GM18505 (cell line): ENCODE measurements around the gene MAD2L1.
"Not testable (repeated sequence)": the region's sequence is repeated elsewhere in the genome, so short reads cannot be mapped to it uniquely, and the experiment has no call there.

Experiments
- ATAC-seq: cut with Tn5 transposase; IDR thresholded peaks from one replicate; pipeline ENCODE4 v1.9.1; 2021; ENCODE audit not compliant: unreplicated experiment
- POLR2A ChIP-seq: IDR thresholded peaks from 4 replicates; pipeline ENCODE4 v1.6.1; 2011; ENCODE audit warnings: borderline replicate concordance; ENCODE audit not compliant: insufficient read depth, insufficient read length; ENCODE audit errors: extremely low read depth

Gene MAD2L1

DNA sequence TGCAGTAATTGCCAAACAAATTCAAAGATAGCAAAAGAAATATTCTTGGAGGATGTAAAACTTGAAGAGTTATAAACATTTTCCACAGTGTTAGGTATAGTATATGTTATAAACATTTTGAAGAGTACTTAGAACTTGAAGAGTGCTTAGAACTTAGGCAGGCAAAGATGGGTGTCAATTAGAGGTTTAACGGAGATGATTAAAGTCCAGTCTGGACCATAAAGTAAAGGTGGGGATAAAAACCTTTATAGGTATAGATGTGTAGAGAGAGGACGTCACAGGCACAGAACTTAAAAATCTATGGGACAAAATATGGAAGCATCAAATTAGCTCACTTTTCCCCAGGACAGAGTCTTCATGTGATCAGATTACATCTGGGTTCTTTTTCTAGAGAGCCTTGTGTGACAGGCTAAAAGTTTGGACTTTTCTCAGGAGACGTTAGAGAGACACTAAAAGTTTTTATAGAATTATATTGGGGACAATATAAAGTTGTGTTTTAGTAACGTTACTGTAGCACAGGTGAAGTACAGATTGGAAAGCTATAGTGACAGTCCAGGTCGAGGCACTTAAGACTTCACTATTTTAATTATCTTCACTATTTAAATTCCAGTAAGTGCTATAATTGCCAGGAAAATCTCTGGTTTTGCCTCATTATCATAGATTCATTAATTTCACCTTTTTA lies 13.3 kb upstream of the MAD2L1 start:
- TF ChIP-seq POLR2A: no peak
- ATAC-seq: no peak

DNA sequence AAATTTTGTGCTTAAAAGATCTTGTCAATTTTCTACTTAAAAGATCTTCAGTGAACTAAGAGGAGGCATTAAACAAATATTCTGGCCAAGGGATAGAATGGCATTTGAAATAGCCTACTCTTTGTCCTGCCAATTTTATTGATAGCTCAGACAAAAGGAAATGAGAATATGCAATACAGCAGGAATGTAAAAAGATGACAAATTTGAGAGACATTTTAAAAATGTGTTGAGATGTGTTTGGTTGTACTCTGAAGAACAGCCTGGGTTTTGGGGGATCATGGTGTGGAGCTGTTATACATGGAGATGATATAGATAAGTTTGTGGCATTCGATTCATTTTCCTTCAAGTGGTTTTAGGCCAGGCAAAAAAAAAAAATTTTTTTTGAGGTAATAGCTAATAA lies 11.6 kb upstream of the MAD2L1 start:
- no peak for TF ChIP-seq POLR2A
- no peak for ATAC-seq

DNA sequence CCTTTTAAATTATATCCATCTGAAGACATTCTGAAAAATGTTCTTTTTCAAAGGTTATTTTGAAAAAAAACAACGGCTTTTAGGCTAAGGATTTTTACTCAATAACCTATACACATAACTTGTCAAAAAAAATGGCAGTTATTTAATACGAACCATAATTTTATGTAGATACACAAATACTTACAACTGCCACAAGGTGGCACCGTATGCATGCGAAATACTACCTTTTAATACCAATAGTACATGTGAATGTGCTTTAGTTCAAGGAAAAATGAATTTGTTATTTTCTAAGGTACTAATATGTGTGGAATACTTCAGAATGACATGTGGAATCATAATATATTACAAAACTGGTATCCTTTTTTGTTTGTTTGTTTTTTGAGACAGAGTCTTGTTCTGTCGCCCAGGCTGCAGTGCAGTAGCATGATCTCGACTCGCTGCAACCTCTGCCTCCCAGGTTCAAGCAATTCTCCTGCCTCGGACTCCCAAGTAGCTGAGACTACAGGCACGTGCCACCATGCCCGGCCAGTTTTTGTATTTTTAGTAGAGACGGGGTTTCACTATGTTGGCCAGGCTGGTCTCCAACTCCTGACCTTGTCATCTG lies 4.6 kb upstream of the MAD2L1 start:
- no peak for ATAC-seq
- no peak for TF ChIP-seq POLR2A

DNA sequence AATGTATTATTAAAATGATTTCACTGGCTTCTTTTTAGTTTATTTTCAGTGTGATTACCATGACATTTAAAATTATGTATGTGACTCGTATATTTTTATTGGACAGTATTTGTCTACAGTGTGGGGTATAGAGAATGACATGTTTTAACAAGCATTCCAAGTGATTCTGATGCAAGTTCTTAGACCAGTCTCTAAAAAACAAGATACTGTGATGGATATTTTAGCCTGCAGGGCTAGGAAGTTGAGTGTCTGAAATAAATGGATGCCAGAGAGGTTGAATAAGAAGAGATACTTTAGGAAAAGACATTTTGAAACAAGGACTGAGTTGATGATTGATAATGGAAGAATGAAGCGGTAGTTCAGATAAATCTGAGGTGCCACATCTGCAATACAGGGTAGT lies 3.5 kb upstream of the MAD2L1 start:
- no peak for ATAC-seq

DNA sequence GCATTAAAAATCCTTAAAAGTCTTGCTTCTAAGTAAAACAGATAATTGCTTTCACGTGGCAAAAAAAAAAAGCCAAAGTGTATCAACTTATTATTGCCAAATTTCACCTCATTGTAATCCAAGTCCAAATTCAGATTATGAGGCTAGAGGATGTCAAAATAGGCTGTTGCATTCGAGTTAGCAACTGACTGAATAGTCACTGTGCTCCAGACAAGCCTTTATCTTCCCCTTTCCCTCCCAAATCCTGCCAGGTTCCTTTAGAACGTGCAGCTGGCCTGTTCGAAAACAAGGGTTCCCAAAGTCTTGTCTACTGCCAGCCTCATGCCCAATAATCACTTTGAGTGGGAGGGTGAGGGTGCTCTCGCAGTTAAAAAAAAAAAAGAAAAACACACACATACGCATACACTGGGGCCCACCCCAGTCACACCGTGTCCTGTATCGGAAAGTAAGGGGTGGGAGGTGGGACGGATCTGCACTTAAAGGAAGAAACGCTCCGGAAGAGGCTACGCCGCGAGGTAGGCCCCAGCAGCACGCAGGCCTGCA lies 603 bp downstream of the MAD2L1 start:
- no peak for ATAC-seq
- no peak for TF ChIP-seq POLR2A

More for the DNA sequence above, 3.5 kb upstream of the MAD2L1 start:
- TF ChIP-seq POLR2A: no peak

DNA sequence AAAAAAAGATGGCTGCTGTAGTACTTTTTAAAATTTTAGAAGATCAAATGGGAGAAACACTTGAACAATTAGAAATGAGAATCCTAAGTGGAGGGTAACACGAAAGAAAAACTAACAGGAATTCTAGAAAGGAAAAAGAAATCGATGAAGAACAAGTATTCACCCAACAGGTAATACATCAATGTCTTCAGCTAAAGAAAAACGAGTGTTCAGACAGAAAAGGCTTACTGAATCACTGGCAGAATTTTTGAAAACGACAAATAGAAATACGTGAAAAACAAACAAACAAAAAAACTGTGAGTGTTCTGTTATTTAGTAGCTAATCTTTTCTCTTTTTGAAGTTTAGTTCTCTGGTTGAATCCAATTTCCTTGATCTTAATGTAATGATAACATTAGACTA lies 1.8 kb downstream of the MAD2L1 start:
- ATAC-seq: no peak
- TF ChIP-seq POLR2A: no peak

DNA sequence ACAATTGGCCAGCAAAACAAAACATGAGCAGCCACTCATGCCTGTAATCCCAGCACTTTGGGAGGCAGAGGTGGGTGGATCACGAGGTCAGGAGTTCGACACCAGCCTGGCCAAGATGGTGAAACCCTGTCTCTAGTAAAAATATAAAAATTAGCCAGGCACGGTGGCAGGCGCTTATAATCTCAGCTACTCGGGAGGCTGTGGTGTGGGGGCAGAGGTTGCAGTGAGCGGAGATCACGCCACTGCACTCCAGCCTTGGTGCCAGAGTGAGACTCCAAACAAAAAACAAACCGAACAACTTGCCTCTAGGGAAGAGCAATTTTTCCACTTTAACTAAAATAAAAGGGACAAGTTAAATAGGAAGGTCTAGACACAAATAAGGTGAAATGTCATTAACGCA lies 2.9 kb downstream of the MAD2L1 start:
- ATAC-seq: not testable (repeated sequence)

DNA sequence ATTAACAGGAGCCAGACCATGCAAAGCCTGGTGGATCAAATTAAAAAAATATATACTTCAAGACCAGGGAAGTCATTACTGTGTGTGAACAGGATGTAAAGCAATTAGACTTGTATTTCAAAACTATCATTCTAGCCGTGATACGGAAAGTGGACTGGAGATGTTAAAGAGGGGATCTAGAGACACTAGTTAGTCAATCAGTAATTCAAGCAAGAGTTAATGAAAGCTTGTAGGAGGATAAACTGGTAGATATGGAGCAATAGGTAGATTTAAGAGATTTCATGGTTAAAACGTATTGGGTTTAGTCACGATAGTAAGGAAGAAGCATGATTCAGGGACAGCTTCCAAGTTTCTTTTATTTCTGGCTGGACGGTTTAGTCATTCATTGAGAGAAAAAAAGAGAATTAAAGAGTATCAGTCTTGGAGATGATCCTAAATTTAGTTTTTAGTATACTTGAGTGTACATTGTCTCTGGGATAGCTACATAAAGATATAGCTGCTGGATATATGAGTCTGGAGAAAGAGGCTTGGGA lies 3.9 kb downstream of the MAD2L1 start:
- no peak for TF ChIP-seq POLR2A
- no peak for ATAC-seq

DNA sequence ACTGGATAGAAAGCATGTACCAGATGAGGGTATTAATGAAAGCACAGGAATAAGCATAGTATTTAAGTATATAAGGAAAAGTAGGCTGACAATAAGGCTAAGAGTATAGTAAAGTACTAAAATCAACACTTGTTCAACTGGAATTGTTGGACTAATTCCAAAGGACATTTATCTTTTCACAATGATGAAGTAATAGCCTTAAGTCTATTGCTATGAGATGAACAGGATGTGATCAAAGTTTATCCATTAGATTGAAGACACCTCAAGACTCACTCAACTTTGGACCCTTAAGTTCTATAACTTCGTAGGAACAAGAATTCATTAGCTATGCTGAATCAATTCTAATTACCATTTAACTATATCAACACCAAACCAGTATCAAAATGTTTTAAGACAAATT lies 7.6 kb downstream of the MAD2L1 start:
- ATAC-seq: no peak
- no peak for TF ChIP-seq POLR2A

DNA sequence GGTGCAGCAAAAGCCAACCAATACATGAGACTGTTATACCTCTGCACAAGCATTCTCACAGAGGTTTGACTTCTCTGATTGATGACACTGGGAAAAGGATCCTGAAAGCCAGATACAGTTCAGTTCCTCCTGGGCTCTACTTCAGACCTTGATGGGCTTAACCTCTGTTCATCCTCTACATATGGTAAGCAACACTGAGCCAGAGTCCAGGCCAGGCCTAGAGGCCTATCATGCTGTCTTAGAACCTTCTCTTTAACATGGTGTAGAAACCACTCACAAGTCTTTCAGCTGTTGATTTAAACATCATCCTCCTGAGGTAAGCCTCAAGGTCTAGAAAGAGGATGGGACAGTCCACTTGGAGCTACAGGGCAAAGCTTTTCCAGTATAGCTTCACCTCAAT lies 9.2 kb downstream of the MAD2L1 start:
- no peak for TF ChIP-seq POLR2A

DNA sequence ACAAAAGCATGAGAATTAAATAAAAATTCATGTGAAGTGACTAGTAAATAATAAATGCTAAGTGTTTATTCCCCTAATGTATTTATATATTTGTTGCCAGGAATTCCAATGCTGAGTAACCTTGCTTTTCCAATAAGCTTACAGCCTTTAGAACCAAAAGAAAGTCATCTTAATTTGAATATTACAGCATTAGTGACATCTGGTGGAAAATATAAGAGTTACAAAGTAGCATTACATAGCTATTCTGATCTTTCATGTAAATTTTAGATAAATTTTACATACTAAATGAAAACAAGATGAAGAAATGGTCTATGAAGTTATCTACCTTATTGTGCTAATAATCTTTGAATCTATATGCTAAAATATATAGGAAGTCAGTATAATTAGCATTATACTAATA lies 10.4 kb downstream of the MAD2L1 start:
- TF ChIP-seq POLR2A: no peak
- ATAC-seq: no peak

More for the DNA sequence above, 9.2 kb downstream of the MAD2L1 start:
- ATAC-seq: no peak

DNA sequence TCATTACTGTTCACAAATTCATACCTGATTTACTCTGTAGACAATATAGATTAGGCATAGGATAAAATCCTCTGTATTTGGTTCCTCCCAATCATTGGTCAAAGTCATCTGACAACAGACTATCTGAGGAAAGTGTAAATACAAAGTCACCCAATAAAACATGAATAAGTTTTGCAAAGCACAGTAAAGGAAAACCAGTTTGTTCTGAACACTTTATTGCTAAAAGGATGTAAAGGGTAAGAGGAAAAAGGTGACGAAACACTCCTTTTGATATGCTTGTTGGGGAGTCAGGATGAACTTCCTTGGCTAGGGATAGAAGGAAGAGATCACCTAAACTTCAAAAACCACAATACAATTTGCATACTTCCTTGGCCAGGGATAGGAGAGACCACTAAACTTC lies 10.9 kb downstream of the MAD2L1 start:
- ATAC-seq: no peak

DNA sequence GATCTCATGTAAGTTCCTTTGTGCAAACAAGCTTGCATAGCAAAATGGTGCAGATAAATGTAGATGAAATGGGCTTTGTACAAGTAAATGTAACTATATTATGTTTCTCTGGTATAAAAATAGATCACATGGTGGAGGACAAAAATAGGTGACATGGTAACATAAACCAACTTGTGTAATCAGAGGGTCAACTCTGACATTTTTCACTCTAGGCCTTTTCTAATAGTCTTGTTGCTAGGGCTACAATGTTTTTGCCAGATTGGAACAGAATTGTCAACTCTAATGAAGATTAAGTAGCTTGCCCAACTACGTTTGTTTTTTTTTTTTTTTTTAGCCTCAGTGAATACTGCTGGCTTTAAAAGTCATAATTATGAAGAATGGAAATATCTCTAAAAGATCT lies 11.5 kb downstream of the MAD2L1 start:
- no peak for TF ChIP-seq POLR2A
- ATAC-seq: no peak

More for the DNA sequence above, 10.9 kb downstream of the MAD2L1 start:
- TF ChIP-seq POLR2A: no peak

DNA sequence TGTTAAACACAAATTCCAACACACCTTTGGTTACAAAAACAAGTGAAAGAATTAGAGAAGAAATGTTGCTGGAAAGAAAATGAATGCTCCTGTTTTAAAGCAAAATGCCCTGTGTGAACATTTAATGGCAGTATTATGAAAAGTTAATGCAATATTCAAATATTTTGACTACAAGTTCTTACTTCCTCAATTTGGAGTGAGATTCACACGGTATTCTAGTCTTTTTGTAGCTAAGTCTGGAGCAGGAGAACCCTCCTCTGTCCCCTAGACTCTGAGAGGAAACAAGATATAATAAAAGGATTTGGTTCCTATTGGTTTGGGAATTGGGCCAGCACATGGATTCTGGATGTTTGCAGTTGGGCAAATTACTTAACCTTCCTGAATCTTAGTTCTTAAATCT lies 12.7 kb downstream of the MAD2L1 start:
- peak; percentile 60 for ATAC-seq
- no peak for TF ChIP-seq POLR2A
